HG03103 (cell line): ENCODE measurements around the gene PTCD2.
A peak's percentile ranks its signal among the peaks of the same experiment; 100 is the strongest.

Experiments
- ATAC-seq: cut with Tn5 transposase; IDR thresholded peaks from one replicate; pipeline ENCODE4 v1.9.1; 2021; ENCODE audit warnings: low read depth; ENCODE audit not compliant: unreplicated experiment

PTCD2 gene

GRCh38 chr5:72337159-72337558, 17.0 kb downstream of the PTCD2 start:
- ATAC-seq = no peak

- no peak for ATAC-seq
Observed at GRCh38 chr5:72338689-72339209, 18.6 kb downstream of the PTCD2 start.

GRCh38 chr5:72346398-72346797, 26.2 kb downstream of the PTCD2 start:
- no peak for ATAC-seq

GRCh38 chr5:72347801-72348308, 27.7 kb downstream of the PTCD2 start:
- no peak for ATAC-seq

GRCh38 chr5:72351376-72351775, 31.2 kb downstream of the PTCD2 start:
- no peak for ATAC-seq

- no peak for ATAC-seq
Observed at GRCh38 chr5:72352616-72353015, 32.4 kb downstream of the PTCD2 start.

GRCh38 chr5:72353046-72353445, 32.9 kb downstream of the PTCD2 start:
- ATAC-seq = no peak

GRCh38 chr5:72355706-72356299, 35.6 kb downstream of the PTCD2 start:
- no peak for ATAC-seq

- no peak for ATAC-seq
Observed at GRCh38 chr5:72356361-72356760, 36.2 kb downstream of the PTCD2 start.

GRCh38 chr5:72358925-72359324, 38.8 kb downstream of the PTCD2 start:
- no peak for ATAC-seq

- ATAC-seq = no peak
Observed at GRCh38 chr5:72359886-72360285, 39.7 kb downstream of the PTCD2 start.

GRCh38 chr5:72363166-72363802, 43.1 kb downstream of the PTCD2 start:
- no peak for ATAC-seq

GRCh38 chr5:72364171-72364570, 44.0 kb downstream of the PTCD2 start:
- ATAC-seq = no peak

- no peak for ATAC-seq
Observed at GRCh38 chr5:72364951-72365350, 44.8 kb downstream of the PTCD2 start.

- ATAC-seq = peak; percentile 68
Observed at GRCh38 chr5:72366324-72366976, 46.3 kb downstream of the PTCD2 start.

GRCh38 chr5:72368271-72368670, 48.1 kb downstream of the PTCD2 start:
- no peak for ATAC-seq

GRCh38 chr5:72369301-72369700, 49.1 kb downstream of the PTCD2 start:
- no peak for ATAC-seq

- ATAC-seq = no peak
Observed at GRCh38 chr5:72369711-72370110, 49.5 kb downstream of the PTCD2 start.

- ATAC-seq = no peak
Observed at GRCh38 chr5:72372331-72372730, 52.2 kb downstream of the PTCD2 start.

GRCh38 chr5:72372923-72373322, 52.8 kb downstream of the PTCD2 start:
- ATAC-seq = no peak

GRCh38 chr5:72374844-72375243, 54.7 kb downstream of the PTCD2 start:
- ATAC-seq = no peak

GRCh38 chr5:72376381-72376780, 56.2 kb downstream of the PTCD2 start:
- no peak for ATAC-seq
